K562 (cell line): ENCODE measurements around the gene HAT1. TPM values are rescaled to one million over a fixed set of nuclear protein-coding genes. Genes with fewer than 3 reads are reported as not detected.

Experiments
- ARID2 ChIP-seq: fragments of 450-650 bp; IDR thresholded peaks from 2 replicates; pipeline ENCODE4 v1.6.1; 2017; ENCODE audit warnings: antibody characterized with exemption, mild to moderate bottlenecking
- CEBPB ChIP-seq: fragments of 450-650 bp; IDR thresholded peaks from 2 replicates; pipeline ENCODE4 v1.6.1; 2016; ENCODE audit warnings: missing genetic modification characterization, missing compliant biosample characterization
- CEBPG ChIP-seq, 3 experiments: fragments of 200-800 bp in 1 of 3; sonication (Bioruptor generic) in 1 of 3; sonication (generic) in 1 of 3; formaldehyde crosslinking in 1 of 3; IDR thresholded peaks in 2 of 3; conservative IDR thresholded peaks in 1 of 3; 2 replicates each; pipeline versions ENCODE4 v1.6.1 to v1.8.0; 2016 to 2022; ENCODE audit warnings: missing compliant biosample characterization in 2 of 3, missing genetic modification characterization in 2 of 3, mild to moderate bottlenecking in 1 of 3, missing genetic modification reagents in 1 of 3
- DDX20 ChIP-seq: fragments of 450-650 bp; IDR thresholded peaks from 2 replicates; pipeline ENCODE4 v1.6.1; 2016; ENCODE audit warnings: missing genetic modification characterization, low read depth, mild to moderate bottlenecking, missing compliant biosample characterization, moderate library complexity
- ETV5 ChIP-seq: sonication (generic); formaldehyde crosslinking; IDR thresholded peaks from 2 replicates; pipeline ENCODE4 v1.4.0; 2020; ENCODE audit warnings: low read depth, mild to moderate bottlenecking, missing genetic modification reagents
- GATA2 ChIP-seq: sonication (generic); formaldehyde crosslinking; IDR thresholded peaks from 2 replicates; pipeline ENCODE4 v1.4.0; 2020; ENCODE audit warnings: mild to moderate bottlenecking, missing genetic modification reagents
- MCM5 ChIP-seq: fragments of 450-650 bp; IDR thresholded peaks from 2 replicates; pipeline ENCODE4 v1.6.1; 2016; ENCODE audit warnings: low read depth
- SP2 ChIP-seq: IDR thresholded peaks from 2 replicates; pipeline ENCODE4 v1.6.1; 2011; ENCODE audit warnings: mild to moderate bottlenecking, low read depth, low read length, moderate library complexity; ENCODE audit not compliant: poor library complexity, severe bottlenecking; ENCODE audit errors: extremely low read depth
- ZNF347 ChIP-seq: fragments of 450-650 bp; formaldehyde crosslinking; IDR thresholded peaks from 2 replicates; pipeline ENCODE4 v1.4.0; 2020; ENCODE audit warnings: low read depth, mild to moderate bottlenecking, moderate library complexity
- ZNF644 ChIP-seq: fragments of 200-800 bp; sonication (Bioruptor generic); IDR thresholded peaks from 2 replicates; pipeline ENCODE4 v1.6.1; 2016; ENCODE audit warnings: low read depth, missing genetic modification characterization, missing compliant biosample characterization
- polyA plus RNA-seq, 8 experiments: library from polyadenylated mRNA; depleted of rRNA in 4 of 8; stranded (reverse) in 5 of 8; unstranded in 3 of 8; fragments of >200 nt; fragmentation: Nextera tagmentation in 2 of 8; fragmentation: Illumina TruSeq in 1 of 8; extraction: Ambion mirVana in 2 of 8; extraction: Trizol in 1 of 8; gene quantifications; 2 replicates each; pipeline versions ENCODE4 v1.2.1 to v1.2.3, GENCODE V29; 2011 to 2014; ENCODE audit warnings: inconsistent platforms in 1 of 8, missing spikeins in 1 of 8
- total RNA-seq, 7 experiments: library from RNA; depleted of rRNA in 6 of 7; stranded (reverse); fragments of >200 nt in 6 of 7; fragmentation: Illumina TruSeq in 2 of 7; extraction: Trizol in 2 of 7; gene quantifications; 2 replicates each; pipeline versions ENCODE4 v1.2.1 to v1.2.3, GENCODE V29; 2011 to 2021; ENCODE audit warnings: low replicate concordance in 1 of 7
- TF ChIP-seq, protein P1 (sequence below): fragments of 450-650 bp; IDR thresholded peaks from 2 replicates; pipeline ENCODE4 v1.6.1; 2016; ENCODE audit warnings: low read depth
- TF ChIP-seq, protein P2 (sequence below), 2 experiments: fragments of 200-800 bp in 1 of 2; sonication (Bioruptor generic) in 1 of 2; sonication (generic) in 1 of 2; formaldehyde crosslinking in 1 of 2; IDR thresholded peaks in 1 of 2; conservative IDR thresholded peaks in 1 of 2; 2 replicates each; pipeline versions ENCODE4 v1.5.0 to v1.6.1; 2016 to 2020; ENCODE audit warnings: missing compliant biosample characterization in 1 of 2, missing genetic modification characterization in 1 of 2, missing genetic modification reagents in 1 of 2
- TF ChIP-seq, protein P3 (sequence below): sonication (generic); formaldehyde crosslinking; IDR thresholded peaks from 2 replicates; pipeline ENCODE4 v1.8.0; 2022; ENCODE audit warnings: missing genetic modification reagents, mild to moderate bottlenecking, borderline replicate concordance

Gene HAT1
- total and polyA plus RNA-seq, 9 of the 15 experiments (the other 6 are each of a cell fraction or from before 2014, with no cell fraction given), result 125 to 384 (median 244) TPM

DNA sequence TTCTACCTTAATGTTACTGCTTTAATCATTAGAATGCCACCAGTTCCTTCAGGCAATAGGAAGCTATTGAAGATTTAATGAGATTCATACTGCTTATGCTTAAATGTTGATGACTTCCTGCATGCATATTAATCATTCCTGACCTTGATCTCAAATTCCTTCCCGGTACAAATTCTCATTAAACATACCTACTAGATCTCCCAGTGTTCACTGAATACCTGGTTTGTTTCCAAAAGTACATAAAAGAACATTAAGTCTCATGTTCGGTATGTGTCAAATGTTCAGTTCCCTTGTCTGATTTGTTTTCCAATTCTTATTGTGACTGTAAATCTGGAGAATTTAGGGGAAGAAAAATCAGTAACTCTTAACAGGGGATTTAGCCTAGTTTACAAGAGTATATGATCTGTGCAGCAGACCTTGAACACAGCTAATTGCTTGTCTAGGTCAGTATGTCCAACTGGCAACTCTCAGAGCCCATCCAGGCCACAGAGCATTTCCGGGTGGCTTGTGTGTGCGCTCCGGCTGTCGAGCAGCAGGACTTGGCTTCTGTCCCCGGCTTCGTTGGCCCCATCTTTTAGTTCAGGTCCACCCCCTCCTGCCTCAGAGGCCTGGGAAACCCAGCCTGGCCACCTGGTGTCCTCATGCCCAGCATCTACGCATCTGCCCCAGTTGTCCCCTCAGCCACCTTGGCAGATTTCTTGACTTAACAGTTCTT is 90.6 kb downstream of the HAT1 start (continued):
- TF ChIP-seq, protein P1, sequence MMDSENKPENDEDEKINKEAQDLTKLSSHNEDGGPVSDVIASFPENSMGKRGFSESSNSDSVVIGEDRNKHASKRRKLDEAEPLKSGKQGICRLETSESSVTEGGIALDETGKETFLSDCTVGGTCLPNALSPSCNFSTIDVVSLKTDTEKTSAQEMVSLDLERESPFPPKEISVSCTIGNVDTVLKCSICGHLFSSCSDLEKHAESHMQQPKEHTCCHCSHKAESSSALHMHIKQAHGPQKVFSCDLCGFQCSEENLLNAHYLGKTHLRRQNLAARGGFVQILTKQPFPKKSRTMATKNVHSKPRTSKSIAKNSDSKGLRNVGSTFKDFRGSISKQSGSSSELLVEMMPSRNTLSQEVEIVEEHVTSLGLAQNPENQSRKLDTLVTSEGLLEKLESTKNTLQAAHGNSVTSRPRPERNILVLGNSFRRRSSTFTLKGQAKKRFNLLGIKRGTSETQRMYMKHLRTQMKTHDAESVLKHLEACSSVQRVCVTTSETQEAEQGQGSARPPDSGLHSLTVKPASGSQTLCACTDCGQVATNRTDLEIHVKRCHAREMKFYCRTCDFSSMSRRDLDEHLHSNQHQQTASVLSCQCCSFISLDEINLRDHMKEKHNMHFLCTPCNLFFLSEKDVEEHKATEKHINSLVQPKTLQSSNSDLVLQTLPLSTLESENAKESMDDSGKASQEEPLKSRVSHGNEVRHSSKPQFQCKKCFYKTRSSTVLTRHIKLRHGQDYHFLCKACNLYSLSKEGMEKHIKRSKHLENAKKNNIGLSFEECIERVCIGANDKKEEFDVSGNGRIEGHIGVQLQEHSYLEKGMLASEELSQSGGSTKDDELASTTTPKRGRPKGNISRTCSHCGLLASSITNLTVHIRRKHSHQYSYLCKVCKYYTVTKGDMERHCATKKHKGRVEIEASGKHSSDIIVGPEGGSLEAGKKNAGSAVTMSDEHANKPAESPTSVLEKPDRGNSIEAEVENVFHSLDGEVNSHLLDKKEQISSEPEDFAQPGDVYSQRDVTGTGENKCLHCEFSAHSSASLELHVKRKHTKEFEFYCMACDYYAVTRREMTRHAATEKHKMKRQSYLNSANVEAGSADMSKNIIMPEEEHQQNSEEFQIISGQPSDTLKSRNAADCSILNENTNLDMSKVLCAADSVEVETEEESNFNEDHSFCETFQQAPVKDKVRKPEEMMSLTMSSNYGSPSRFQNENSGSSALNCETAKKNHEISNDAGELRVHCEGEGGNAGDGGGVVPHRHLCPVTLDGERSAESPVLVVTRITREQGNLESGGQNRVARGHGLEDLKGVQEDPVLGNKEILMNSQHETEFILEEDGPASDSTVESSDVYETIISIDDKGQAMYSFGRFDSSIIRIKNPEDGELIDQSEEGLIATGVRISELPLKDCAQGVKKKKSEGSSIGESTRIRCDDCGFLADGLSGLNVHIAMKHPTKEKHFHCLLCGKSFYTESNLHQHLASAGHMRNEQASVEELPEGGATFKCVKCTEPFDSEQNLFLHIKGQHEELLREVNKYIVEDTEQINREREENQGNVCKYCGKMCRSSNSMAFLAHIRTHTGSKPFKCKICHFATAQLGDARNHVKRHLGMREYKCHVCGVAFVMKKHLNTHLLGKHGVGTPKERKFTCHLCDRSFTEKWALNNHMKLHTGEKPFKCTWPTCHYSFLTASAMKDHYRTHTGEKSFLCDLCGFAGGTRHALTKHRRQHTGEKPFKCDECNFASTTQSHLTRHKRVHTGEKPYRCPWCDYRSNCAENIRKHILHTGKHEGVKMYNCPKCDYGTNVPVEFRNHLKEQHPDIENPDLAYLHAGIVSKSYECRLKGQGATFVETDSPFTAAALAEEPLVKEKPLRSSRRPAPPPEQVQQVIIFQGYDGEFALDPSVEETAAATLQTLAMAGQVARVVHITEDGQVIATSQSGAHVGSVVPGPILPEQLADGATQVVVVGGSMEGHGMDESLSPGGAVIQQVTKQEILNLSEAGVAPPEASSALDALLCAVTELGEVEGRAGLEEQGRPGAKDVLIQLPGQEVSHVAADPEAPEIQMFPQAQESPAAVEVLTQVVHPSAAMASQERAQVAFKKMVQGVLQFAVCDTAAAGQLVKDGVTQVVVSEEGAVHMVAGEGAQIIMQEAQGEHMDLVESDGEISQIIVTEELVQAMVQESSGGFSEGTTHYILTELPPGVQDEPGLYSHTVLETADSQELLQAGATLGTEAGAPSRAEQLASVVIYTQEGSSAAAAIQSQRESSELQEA, result no peak
- TF ChIP-seq ETV5 (CRISPR knock-in tag), result no peak
- TF ChIP-seq ARID2, result no peak
- TF ChIP-seq MCM5, result no peak
- TF ChIP-seq, protein P2, sequence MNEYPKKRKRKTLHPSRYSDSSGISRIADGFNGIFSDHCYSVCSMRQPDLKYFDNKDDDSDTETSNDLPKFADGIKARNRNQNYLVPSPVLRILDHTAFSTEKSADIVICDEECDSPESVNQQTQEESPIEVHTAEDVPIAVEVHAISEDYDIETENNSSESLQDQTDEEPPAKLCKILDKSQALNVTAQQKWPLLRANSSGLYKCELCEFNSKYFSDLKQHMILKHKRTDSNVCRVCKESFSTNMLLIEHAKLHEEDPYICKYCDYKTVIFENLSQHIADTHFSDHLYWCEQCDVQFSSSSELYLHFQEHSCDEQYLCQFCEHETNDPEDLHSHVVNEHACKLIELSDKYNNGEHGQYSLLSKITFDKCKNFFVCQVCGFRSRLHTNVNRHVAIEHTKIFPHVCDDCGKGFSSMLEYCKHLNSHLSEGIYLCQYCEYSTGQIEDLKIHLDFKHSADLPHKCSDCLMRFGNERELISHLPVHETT (CRISPR knock-in tag; conservative IDR thresholded peaks at IDR 0.05 in 1 of 2, IDR thresholded peaks at IDR 0.05 in 1 of 2), result no peak
- TF ChIP-seq, protein P3, sequence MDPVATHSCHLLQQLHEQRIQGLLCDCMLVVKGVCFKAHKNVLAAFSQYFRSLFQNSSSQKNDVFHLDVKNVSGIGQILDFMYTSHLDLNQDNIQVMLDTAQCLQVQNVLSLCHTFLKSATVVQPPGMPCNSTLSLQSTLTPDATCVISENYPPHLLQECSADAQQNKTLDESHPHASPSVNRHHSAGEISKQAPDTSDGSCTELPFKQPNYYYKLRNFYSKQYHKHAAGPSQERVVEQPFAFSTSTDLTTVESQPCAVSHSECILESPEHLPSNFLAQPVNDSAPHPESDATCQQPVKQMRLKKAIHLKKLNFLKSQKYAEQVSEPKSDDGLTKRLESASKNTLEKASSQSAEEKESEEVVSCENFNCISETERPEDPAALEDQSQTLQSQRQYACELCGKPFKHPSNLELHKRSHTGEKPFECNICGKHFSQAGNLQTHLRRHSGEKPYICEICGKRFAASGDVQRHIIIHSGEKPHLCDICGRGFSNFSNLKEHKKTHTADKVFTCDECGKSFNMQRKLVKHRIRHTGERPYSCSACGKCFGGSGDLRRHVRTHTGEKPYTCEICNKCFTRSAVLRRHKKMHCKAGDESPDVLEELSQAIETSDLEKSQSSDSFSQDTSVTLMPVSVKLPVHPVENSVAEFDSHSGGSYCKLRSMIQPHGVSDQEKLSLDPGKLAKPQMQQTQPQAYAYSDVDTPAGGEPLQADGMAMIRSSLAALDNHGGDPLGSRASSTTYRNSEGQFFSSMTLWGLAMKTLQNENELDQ (CRISPR knock-in tag), result no peak
- no peak for TF ChIP-seq DDX20 (tag)
- TF ChIP-seq CEBPB (tag), result no peak
- TF ChIP-seq ZNF347 (CRISPR knock-in tag), result no peak
- TF ChIP-seq SP2, result no peak
- TF ChIP-seq ZNF644 (tag), result no peak
- TF ChIP-seq GATA2 (CRISPR knock-in tag), result no peak
- no peak for TF ChIP-seq CEBPG (CRISPR knock-in tag; IDR thresholded peaks at IDR 0.05)
- TF ChIP-seq CEBPG (tag; conservative IDR thresholded peaks at IDR 0.05 in 1 of 2, IDR thresholded peaks at IDR 0.05 in 1 of 2), result no peak
